Measurements from ENCODE around the gene NR1H2. TPM values are rescaled to one million over a fixed set of nuclear protein-coding genes. Genes with fewer than 3 reads are reported as not detected.
"Not testable (repeated sequence)": the region's sequence is repeated elsewhere in the genome, so short reads cannot be mapped to it uniquely, and the experiment has no call there.

NR1H2 gene
- total and polyA plus RNA-seq, 2 experiments from 2014 or later = 32.9 to 70.2 TPM

- TF ChIP-seq, protein P1, sequence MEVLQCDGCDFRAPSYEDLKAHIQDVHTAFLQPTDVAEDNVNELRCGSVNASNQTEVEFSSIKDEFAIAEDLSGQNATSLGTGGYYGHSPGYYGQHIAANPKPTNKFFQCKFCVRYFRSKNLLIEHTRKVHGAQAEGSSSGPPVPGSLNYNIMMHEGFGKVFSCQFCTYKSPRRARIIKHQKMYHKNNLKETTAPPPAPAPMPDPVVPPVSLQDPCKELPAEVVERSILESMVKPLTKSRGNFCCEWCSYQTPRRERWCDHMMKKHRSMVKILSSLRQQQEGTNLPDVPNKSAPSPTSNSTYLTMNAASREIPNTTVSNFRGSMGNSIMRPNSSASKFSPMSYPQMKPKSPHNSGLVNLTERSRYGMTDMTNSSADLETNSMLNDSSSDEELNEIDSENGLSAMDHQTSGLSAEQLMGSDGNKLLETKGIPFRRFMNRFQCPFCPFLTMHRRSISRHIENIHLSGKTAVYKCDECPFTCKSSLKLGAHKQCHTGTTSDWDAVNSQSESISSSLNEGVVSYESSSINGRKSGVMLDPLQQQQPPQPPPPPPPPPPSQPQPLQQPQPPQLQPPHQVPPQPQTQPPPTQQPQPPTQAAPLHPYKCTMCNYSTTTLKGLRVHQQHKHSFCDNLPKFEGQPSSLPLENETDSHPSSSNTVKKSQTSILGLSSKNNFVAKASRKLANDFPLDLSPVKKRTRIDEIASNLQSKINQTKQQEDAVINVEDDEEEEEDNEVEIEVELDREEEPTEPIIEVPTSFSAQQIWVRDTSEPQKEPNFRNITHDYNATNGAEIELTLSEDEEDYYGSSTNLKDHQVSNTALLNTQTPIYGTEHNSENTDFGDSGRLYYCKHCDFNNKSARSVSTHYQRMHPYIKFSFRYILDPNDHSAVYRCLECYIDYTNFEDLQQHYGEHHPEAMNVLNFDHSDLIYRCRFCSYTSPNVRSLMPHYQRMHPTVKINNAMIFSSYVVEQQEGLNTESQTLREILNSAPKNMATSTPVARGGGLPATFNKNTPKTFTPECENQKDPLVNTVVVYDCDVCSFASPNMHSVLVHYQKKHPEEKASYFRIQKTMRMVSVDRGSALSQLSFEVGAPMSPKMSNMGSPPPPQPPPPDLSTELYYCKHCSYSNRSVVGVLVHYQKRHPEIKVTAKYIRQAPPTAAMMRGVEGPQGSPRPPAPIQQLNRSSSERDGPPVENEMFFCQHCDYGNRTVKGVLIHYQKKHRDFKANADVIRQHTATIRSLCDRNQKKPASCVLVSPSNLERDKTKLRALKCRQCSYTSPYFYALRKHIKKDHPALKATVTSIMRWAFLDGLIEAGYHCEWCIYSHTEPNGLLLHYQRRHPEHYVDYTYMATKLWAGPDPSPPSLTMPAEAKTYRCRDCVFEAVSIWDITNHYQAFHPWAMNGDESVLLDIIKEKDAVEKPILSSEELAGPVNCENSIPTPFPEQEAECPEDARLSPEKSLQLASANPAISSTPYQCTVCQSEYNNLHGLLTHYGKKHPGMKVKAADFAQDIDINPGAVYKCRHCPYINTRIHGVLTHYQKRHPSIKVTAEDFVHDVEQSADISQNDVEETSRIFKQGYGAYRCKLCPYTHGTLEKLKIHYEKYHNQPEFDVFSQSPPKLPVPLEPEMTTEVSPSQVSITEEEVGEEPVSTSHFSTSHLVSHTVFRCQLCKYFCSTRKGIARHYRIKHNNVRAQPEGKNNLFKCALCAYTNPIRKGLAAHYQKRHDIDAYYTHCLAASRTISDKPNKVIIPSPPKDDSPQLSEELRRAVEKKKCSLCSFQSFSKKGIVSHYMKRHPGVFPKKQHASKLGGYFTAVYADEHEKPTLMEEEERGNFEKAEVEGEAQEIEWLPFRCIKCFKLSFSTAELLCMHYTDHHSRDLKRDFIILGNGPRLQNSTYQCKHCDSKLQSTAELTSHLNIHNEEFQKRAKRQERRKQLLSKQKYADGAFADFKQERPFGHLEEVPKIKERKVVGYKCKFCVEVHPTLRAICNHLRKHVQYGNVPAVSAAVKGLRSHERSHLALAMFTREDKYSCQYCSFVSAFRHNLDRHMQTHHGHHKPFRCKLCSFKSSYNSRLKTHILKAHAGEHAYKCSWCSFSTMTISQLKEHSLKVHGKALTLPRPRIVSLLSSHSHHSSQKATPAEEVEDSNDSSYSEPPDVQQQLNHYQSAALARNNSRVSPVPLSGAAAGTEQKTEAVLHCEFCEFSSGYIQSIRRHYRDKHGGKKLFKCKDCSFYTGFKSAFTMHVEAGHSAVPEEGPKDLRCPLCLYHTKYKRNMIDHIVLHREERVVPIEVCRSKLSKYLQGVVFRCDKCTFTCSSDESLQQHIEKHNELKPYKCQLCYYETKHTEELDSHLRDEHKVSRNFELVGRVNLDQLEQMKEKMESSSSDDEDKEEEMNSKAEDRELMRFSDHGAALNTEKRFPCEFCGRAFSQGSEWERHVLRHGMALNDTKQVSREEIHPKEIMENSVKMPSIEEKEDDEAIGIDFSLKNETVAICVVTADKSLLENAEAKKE (CRISPR knock-in tag; IDR thresholded peaks at IDR 0.05) = no peak
- TF ChIP-seq JUNB (IDR thresholded peaks at IDR 0.05; ENCODE audit: unreplicated experiment) (no peak), POLR2AphosphoS5 (IDR thresholded peaks at IDR 0.05; ENCODE audit: low read depth) (no peak), EZH2phosphoT487 (IDR thresholded peaks at IDR 0.05; ENCODE audit: unreplicated experiment) (no peak), ZNF331 (CRISPR knock-in tag; IDR thresholded peaks at IDR 0.05; ENCODE audit: low read depth) (no peak), ETS1 (IDR thresholded peaks at IDR 0.05) (no peak), CREB1 (CRISPR knock-in tag; IDR thresholded peaks at IDR 0.05; ENCODE audit: low read depth) (no peak)
Measured at GRCh38 chr19:50341091-50341564, 35.1 kb upstream of the NR1H2 start (continued).

GRCh38 chr19:50344661-50345318 lies 31.5 kb upstream of the NR1H2 start:
- Mint-ChIP-seq H3K36me3 (ENCODE audit: low read depth) (peaks cover 32% of the 10 kb centered on the region), H3K4me3 (no peak overlapping the region), H3K9me3 (peaks cover 97% of the 10 kb centered on the region), H3K27me3 (ENCODE audit: insufficient read depth, low read depth, poor library complexity) (peaks cover 6% of the 10 kb centered on the region), H3K27ac (no peak overlapping the region), H3K4me1 (no peaks in the 10 kb centered on the region)
- no peak overlapping the region for H3K4me2 ChIP-seq
- DNase-seq (ENCODE audit: low spot score) (no peak), ATAC-seq (no peak)
- H3K79me2 ChIP-seq (replicated peaks; ENCODE audit: insufficient read depth) = no peaks in the 10 kb centered on the region
- no peaks in the 10 kb centered on the region for H4K20me1 ChIP-seq (replicated peaks; ENCODE audit: insufficient read depth)
- TF ChIP-seq CREB1 (CRISPR knock-in tag; IDR thresholded peaks at IDR 0.05; ENCODE audit: low read depth) (no peak), ZNF114 (CRISPR knock-in tag; IDR thresholded peaks at IDR 0.05) (no peak)
- no peaks in the 10 kb centered on the region; the same call in 1 of the 2 replicates for H3K36me3 ChIP-seq (ENCODE audit: insufficient read depth)
- H2AFZ ChIP-seq = no peak overlapping the region
- no peak overlapping the region for H3K27ac ChIP-seq (ENCODE audit: low read depth)
- no peaks in the 10 kb centered on the region for H3K27me3 ChIP-seq (ENCODE audit: insufficient read depth)
- no peaks in the 10 kb centered on the region for H3K9me2 ChIP-seq (ENCODE audit: insufficient read depth)
- H3F3A ChIP-seq (replicated peaks; ENCODE audit: low read depth) = no peaks in the 10 kb centered on the region
- H3K4me1 ChIP-seq (ENCODE audit: insufficient read depth) = no peaks in the 10 kb centered on the region
- no peak overlapping the region for H3K4me3 ChIP-seq

- not testable (repeated sequence) for DNase-seq (ENCODE audit: low spot score); H3K36me3 ChIP-seq (ENCODE audit: insufficient read depth); H3K4me2 ChIP-seq; H3K27ac ChIP-seq (ENCODE audit: low read depth); H3F3A ChIP-seq (replicated peaks; ENCODE audit: low read depth); H3K4me3 ChIP-seq; H3K79me2 ChIP-seq (replicated peaks; ENCODE audit: insufficient read depth); H3K27me3 Mint-ChIP-seq (ENCODE audit: insufficient read depth, low read depth, poor library complexity); ATAC-seq; H3K9me2 ChIP-seq (ENCODE audit: insufficient read depth); H2AFZ ChIP-seq; H3K4me1 ChIP-seq (ENCODE audit: insufficient read depth); H3K27ac Mint-ChIP-seq; H3K27me3 ChIP-seq (ENCODE audit: insufficient read depth); H4K20me1 ChIP-seq (replicated peaks; ENCODE audit: insufficient read depth); H3K4me3 Mint-ChIP-seq; H3K4me1 Mint-ChIP-seq
- Mint-ChIP-seq H3K36me3 (ENCODE audit: low read depth) (peaks cover 40% of the 10 kb centered on the region), H3K9me3 (peaks cover 98% of the 10 kb centered on the region)
Measured at GRCh38 chr19:50347089-50347581, 29.1 kb upstream of the NR1H2 start.

All from GM23338 (cell line).